ENCODE data around the gene EPS8.

GRCh38 chr12:15580431-15580830, 208.8 kb downstream of the EPS8 start:
- TF ChIP-seq CTCF (IDR thresholded peaks at IDR 0.05): no peak
- TF ChIP-seq POLR2A (IDR thresholded peaks at IDR 0.05): no peak
